ENCODE data around the gene MED19. TPM values are rescaled to one million over a fixed set of nuclear protein-coding genes. Genes with fewer than 3 reads are reported as not detected.

MED19 gene
- total and polyA plus RNA-seq, 2 donors (not counting 1 experiment from before 2014, with no cell fraction given), result 16.0 to 28.9 TPM

DNA sequence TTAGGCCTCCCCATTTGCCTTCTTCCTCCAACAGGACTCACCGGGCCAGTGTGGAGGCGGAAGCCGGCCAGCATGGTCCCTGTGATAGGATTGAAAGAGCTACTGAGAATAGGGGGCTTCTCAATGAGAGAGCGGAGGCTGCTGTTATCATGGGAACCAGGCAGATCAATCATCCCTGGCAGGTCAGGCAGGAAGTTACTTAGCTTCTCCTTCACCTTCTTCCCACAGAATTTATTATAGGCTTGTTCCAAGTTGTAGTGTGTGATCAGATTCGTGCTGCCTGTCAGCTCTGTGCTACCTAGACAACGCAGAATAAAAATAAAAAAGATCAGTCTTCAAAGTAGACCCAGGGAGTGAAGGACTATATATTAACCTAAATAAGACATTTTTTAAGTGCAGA is 7.1 kb downstream of the MED19 start:
- no peak overlapping the region for H3K4me2 ChIP-seq (ENCODE audit: extremely low read depth, insufficient read depth, low read length)
- H3K4me1 ChIP-seq (ENCODE audit: control insufficient read depth, extremely low read depth, insufficient read depth, low read length), result no peaks in the 10 kb centered on the region
- no peaks in the 10 kb centered on the region for H3K9me3 ChIP-seq (ENCODE audit: control insufficient read depth, insufficient read depth, low read depth, low read length)
- H2AFZ ChIP-seq (ENCODE audit: low read length), result no peak overlapping the region
- peaks cover 9% of the 10 kb centered on the region for H3K36me3 ChIP-seq (ENCODE audit: control insufficient read depth, insufficient read depth, low read length)
- TF ChIP-seq, protein P1, sequence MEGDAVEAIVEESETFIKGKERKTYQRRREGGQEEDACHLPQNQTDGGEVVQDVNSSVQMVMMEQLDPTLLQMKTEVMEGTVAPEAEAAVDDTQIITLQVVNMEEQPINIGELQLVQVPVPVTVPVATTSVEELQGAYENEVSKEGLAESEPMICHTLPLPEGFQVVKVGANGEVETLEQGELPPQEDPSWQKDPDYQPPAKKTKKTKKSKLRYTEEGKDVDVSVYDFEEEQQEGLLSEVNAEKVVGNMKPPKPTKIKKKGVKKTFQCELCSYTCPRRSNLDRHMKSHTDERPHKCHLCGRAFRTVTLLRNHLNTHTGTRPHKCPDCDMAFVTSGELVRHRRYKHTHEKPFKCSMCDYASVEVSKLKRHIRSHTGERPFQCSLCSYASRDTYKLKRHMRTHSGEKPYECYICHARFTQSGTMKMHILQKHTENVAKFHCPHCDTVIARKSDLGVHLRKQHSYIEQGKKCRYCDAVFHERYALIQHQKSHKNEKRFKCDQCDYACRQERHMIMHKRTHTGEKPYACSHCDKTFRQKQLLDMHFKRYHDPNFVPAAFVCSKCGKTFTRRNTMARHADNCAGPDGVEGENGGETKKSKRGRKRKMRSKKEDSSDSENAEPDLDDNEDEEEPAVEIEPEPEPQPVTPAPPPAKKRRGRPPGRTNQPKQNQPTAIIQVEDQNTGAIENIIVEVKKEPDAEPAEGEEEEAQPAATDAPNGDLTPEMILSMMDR (conservative IDR thresholded peaks at IDR 0.05 in 1 of 2, IDR thresholded peaks at IDR 0.05 in 1 of 2; ENCODE audit: low read depth in 1 of 2, low read length in 2 of 2), result no peak
- TF ChIP-seq EZH2 (IDR thresholded peaks at IDR 0.05; ENCODE audit: low read length, missing control alignments), result no peak
- DNase-seq (ENCODE audit: low read depth in 2 of 2), result no peak
- H3K27ac ChIP-seq (ENCODE audit: insufficient read depth, low read length), result no peak overlapping the region
- H3K9ac ChIP-seq (ENCODE audit: insufficient read depth, low read length), result no peak overlapping the region
- H4K20me1 ChIP-seq (ENCODE audit: control insufficient read depth, extremely low read depth, insufficient read depth, low read length), result no peaks in the 10 kb centered on the region
- H3K79me2 ChIP-seq (ENCODE audit: control insufficient read depth, insufficient read depth, low read length), result peaks cover 9% of the 10 kb centered on the region
- no peaks in the 10 kb centered on the region for H3K27me3 ChIP-seq (ENCODE audit: control insufficient read depth, insufficient read depth, low read length)
- no peak overlapping the region for H3K4me3 ChIP-seq (replicated peaks in 1 of 4; ENCODE audit: control extremely low read depth in 1 of 4, insufficient read depth in 1 of 4, low read depth in 3 of 4, low read length in 4 of 4)

- H3K27ac ChIP-seq (ENCODE audit: insufficient read depth, low read length), result no peak overlapping the region
- peak in 1 of 2 donors; percentile 53 for DNase-seq (ENCODE audit: low read depth in 2 of 2)
- no peaks in the 10 kb centered on the region for H3K4me1 ChIP-seq (ENCODE audit: control insufficient read depth, extremely low read depth, insufficient read depth, low read length)
These were observed 8.7 kb downstream of the MED19 start for GRCh38 chr11:57703341-57703740.

GRCh38 chr11:57700425-57700824 is 11.6 kb downstream of the MED19 start:
- no peak for DNase-seq (ENCODE audit: low read depth in 2 of 2)
- Histone ChIP-seq H3K27me3 (ENCODE audit: control insufficient read depth, insufficient read depth, low read length) (no peaks in the 10 kb centered on the region), H3K4me2 (ENCODE audit: extremely low read depth, insufficient read depth, low read length) (no peak overlapping the region), H2AFZ (ENCODE audit: low read length) (no peak overlapping the region), H3K79me2 (ENCODE audit: control insufficient read depth, insufficient read depth, low read length) (no peaks in the 10 kb centered on the region), H3K4me3 (replicated peaks in 1 of 4; ENCODE audit: control extremely low read depth in 1 of 4, insufficient read depth in 1 of 4, low read depth in 3 of 4, low read length in 4 of 4) (no peak overlapping the region), H3K4me1 (ENCODE audit: control insufficient read depth, extremely low read depth, insufficient read depth, low read length) (no peaks in the 10 kb centered on the region), H3K27ac (ENCODE audit: insufficient read depth, low read length) (no peak overlapping the region), H3K9ac (ENCODE audit: insufficient read depth, low read length) (no peak overlapping the region), H3K9me3 (ENCODE audit: control insufficient read depth, insufficient read depth, low read depth, low read length) (no peaks in the 10 kb centered on the region), H4K20me1 (ENCODE audit: control insufficient read depth, extremely low read depth, insufficient read depth, low read length) (no peaks in the 10 kb centered on the region), H3K36me3 (ENCODE audit: control insufficient read depth, insufficient read depth, low read length) (peaks cover 19% of the 10 kb centered on the region)
- TF ChIP-seq, protein P1 (conservative IDR thresholded peaks at IDR 0.05 in 1 of 2, IDR thresholded peaks at IDR 0.05 in 1 of 2; ENCODE audit: low read depth in 1 of 2, low read length in 2 of 2), result peak in 1 of 2 donors; percentile 26
- no peak for TF ChIP-seq EZH2 (IDR thresholded peaks at IDR 0.05; ENCODE audit: low read length, missing control alignments)

More at GRCh38 chr11:57703341-57703740, 8.7 kb downstream of the MED19 start:
- Histone ChIP-seq H3K9ac (ENCODE audit: insufficient read depth, low read length) (no peak overlapping the region), H3K36me3 (ENCODE audit: control insufficient read depth, insufficient read depth, low read length) (peaks cover 14% of the 10 kb centered on the region), H3K27me3 (ENCODE audit: control insufficient read depth, insufficient read depth, low read length) (no peaks in the 10 kb centered on the region), H3K4me2 (ENCODE audit: extremely low read depth, insufficient read depth, low read length) (no peak overlapping the region), H3K79me2 (ENCODE audit: control insufficient read depth, insufficient read depth, low read length) (peaks cover 6% of the 10 kb centered on the region), H4K20me1 (ENCODE audit: control insufficient read depth, extremely low read depth, insufficient read depth, low read length) (no peaks in the 10 kb centered on the region), H3K4me3 (replicated peaks in 1 of 4; ENCODE audit: control extremely low read depth in 1 of 4, insufficient read depth in 1 of 4, low read depth in 3 of 4, low read length in 4 of 4) (no peak overlapping the region), H3K9me3 (ENCODE audit: control insufficient read depth, insufficient read depth, low read depth, low read length) (no peaks in the 10 kb centered on the region), H2AFZ (ENCODE audit: low read length) (no peak overlapping the region)
- TF ChIP-seq, protein P1 (conservative IDR thresholded peaks at IDR 0.05 in 1 of 2, IDR thresholded peaks at IDR 0.05 in 1 of 2; ENCODE audit: low read depth in 1 of 2, low read length in 2 of 2), result no peak
- no peak for TF ChIP-seq EZH2 (IDR thresholded peaks at IDR 0.05; ENCODE audit: low read length, missing control alignments)

All from fibroblast of lung (primary cell).